Measurements from ENCODE around the gene GPC5.

Gene GPC5

GRCh38 chr13:92320323-92320722, 921.9 kb downstream of the GPC5 start:
- no peak overlapping the region for H2AFZ ChIP-seq (ENCODE audit: low read length)
- peaks cover 7% of the 10 kb centered on the region; the same call in 1 of the 2 replicates for H3K9me2 ChIP-seq (ENCODE audit: low read depth, low read length)
- TF ChIP-seq EZH2 (IDR thresholded peaks at IDR 0.05; ENCODE audit: borderline replicate concordance, low read length) (no peak), CTCF (IDR thresholded peaks at IDR 0.05; ENCODE audit: low read length) (no peak)
- no peaks in the 10 kb centered on the region for H3K4me1 ChIP-seq (ENCODE audit: insufficient read depth, low read length, severe bottlenecking)
- no peaks in the 10 kb centered on the region for H3K27me3 ChIP-seq (ENCODE audit: insufficient read depth, low read length)
- no peaks in the 10 kb centered on the region for H3K9me3 ChIP-seq (ENCODE audit: low read length)
- H3K4me3 ChIP-seq (ENCODE audit: low read depth, low read length, poor library complexity, severe bottlenecking), result no peak overlapping the region
- H3K4me2 ChIP-seq (ENCODE audit: low read length), result no peak overlapping the region
- H3K9ac ChIP-seq (ENCODE audit: low read length), result no peak overlapping the region
- no peaks in the 10 kb centered on the region for H4K20me1 ChIP-seq (ENCODE audit: insufficient read depth, low read length)
- H3K36me3 ChIP-seq (ENCODE audit: insufficient read depth, low read length), result no peaks in the 10 kb centered on the region
- no peak overlapping the region for H3K27ac ChIP-seq (ENCODE audit: low read depth, low read length, poor library complexity, severe bottlenecking)
- no peaks in the 10 kb centered on the region for H3F3A ChIP-seq (ENCODE audit: insufficient read depth, low read length)
- H3K79me2 ChIP-seq (ENCODE audit: insufficient read depth, low read length), result no peaks in the 10 kb centered on the region

- H3K36me3 ChIP-seq (ENCODE audit: insufficient read depth, low read length), result no peaks in the 10 kb centered on the region
- H3K9ac ChIP-seq (ENCODE audit: low read length), result no peak overlapping the region
- no peaks in the 10 kb centered on the region for H4K20me1 ChIP-seq (ENCODE audit: insufficient read depth, low read length)
- TF ChIP-seq EZH2 (IDR thresholded peaks at IDR 0.05; ENCODE audit: borderline replicate concordance, low read length) (no peak), CTCF (IDR thresholded peaks at IDR 0.05; ENCODE audit: low read length) (no peak)
- H3K4me3 ChIP-seq (ENCODE audit: low read depth, low read length, poor library complexity, severe bottlenecking), result no peak overlapping the region
- no peaks in the 10 kb centered on the region for H3F3A ChIP-seq (ENCODE audit: insufficient read depth, low read length)
- H3K4me1 ChIP-seq (ENCODE audit: insufficient read depth, low read length, severe bottlenecking), result no peaks in the 10 kb centered on the region
- H2AFZ ChIP-seq (ENCODE audit: low read length), result no peak overlapping the region
- H3K9me2 ChIP-seq (ENCODE audit: low read depth, low read length), result peaks cover 7% of the 10 kb centered on the region; the same call in 1 of the 2 replicates
- H3K4me2 ChIP-seq (ENCODE audit: low read length), result no peak overlapping the region
- no peaks in the 10 kb centered on the region for H3K27me3 ChIP-seq (ENCODE audit: insufficient read depth, low read length)
- no peaks in the 10 kb centered on the region for H3K79me2 ChIP-seq (ENCODE audit: insufficient read depth, low read length)
- no peaks in the 10 kb centered on the region for H3K9me3 ChIP-seq (ENCODE audit: low read length)
- H3K27ac ChIP-seq (ENCODE audit: low read depth, low read length, poor library complexity, severe bottlenecking), result no peak overlapping the region
Observed at GRCh38 chr13:92321174-92321573, 922.8 kb downstream of the GPC5 start.

GRCh38 chr13:92345627-92346026, 947.2 kb downstream of the GPC5 start:
- Histone ChIP-seq H3K27ac (ENCODE audit: low read depth, low read length, poor library complexity, severe bottlenecking) (no peak overlapping the region), H2AFZ (ENCODE audit: low read length) (no peak overlapping the region), H3K9me3 (ENCODE audit: low read length) (no peaks in the 10 kb centered on the region), H3K27me3 (ENCODE audit: insufficient read depth, low read length) (no peaks in the 10 kb centered on the region), H3K9ac (ENCODE audit: low read length) (no peak overlapping the region), H3K36me3 (ENCODE audit: insufficient read depth, low read length) (no peaks in the 10 kb centered on the region), H3K9me2 (ENCODE audit: low read depth, low read length) (no peaks in the 10 kb centered on the region), H3K79me2 (ENCODE audit: insufficient read depth, low read length) (no peaks in the 10 kb centered on the region), H3F3A (ENCODE audit: insufficient read depth, low read length) (no peaks in the 10 kb centered on the region), H3K4me3 (ENCODE audit: low read depth, low read length, poor library complexity, severe bottlenecking) (no peak overlapping the region), H3K4me1 (ENCODE audit: insufficient read depth, low read length, severe bottlenecking) (no peaks in the 10 kb centered on the region), H4K20me1 (ENCODE audit: insufficient read depth, low read length) (0 out of 2 replicates have a peak, but pooled peaks cover 3% of the 10 kb centered on the region), H3K4me2 (ENCODE audit: low read length) (no peak overlapping the region)
- TF ChIP-seq CTCF (IDR thresholded peaks at IDR 0.05; ENCODE audit: low read length), result no peak
- no peak for TF ChIP-seq EZH2 (IDR thresholded peaks at IDR 0.05; ENCODE audit: borderline replicate concordance, low read length)

Measured in OCI-LY1 (cell line).